Middle frontal gyrus (tissue), 1 donor: ENCODE measurements around the gene GCSAM.

Experiments used
- DNase-seq: peaks from one replicate; pipeline ENCODE4 v3.0.0-alpha.2; 2015; ENCODE audit warnings: low spot score; ENCODE audit errors: extremely low spot score

GCSAM gene

GRCh38 chr3:112129925-112130637 is 3.0 kb downstream of the GCSAM start:
- no peak for DNase-seq

GRCh38 chr3:112128843-112129727 is 4.0 kb downstream of the GCSAM start:
- DNase-seq = no peak

GRCh38 chr3:112127522-112128494 is 5.2 kb downstream of the GCSAM start:
- no peak for DNase-seq

- DNase-seq = no peak
These were observed 6.5 kb downstream of the GCSAM start for GRCh38 chr3:112126511-112126911.

GRCh38 chr3:112124907-112125607 is 8.0 kb downstream of the GCSAM start:
- no peak for DNase-seq

- no peak for DNase-seq
These were observed 9.5 kb downstream of the GCSAM start for GRCh38 chr3:112123548-112123947.

GRCh38 chr3:112122870-112123269 is 10.2 kb downstream of the GCSAM start:
- DNase-seq = no peak

- no peak for DNase-seq
These were observed 11.2 kb downstream of the GCSAM start for GRCh38 chr3:112121577-112122547.

- DNase-seq = no peak
These were observed 12.8 kb downstream of the GCSAM start for GRCh38 chr3:112119962-112120836.

- DNase-seq = no peak
These were observed 15.0 kb downstream of the GCSAM start for GRCh38 chr3:112117841-112118571.

GRCh38 chr3:112117415-112117814 is 15.6 kb downstream of the GCSAM start:
- no peak for DNase-seq

GRCh38 chr3:112116748-112117186 is 16.3 kb downstream of the GCSAM start:
- DNase-seq = no peak

- DNase-seq = no peak
These were observed 17.2 kb downstream of the GCSAM start for GRCh38 chr3:112115806-112116383.

GRCh38 chr3:112115161-112115739 is 17.8 kb downstream of the GCSAM start:
- no peak for DNase-seq

GRCh38 chr3:112114576-112115160 is 18.4 kb downstream of the GCSAM start:
- no peak for DNase-seq

- DNase-seq = no peak
These were observed 21.2 kb downstream of the GCSAM start for GRCh38 chr3:112111785-112112402.
